Activated naive CD8-positive, alpha-beta T cell treated with anti-CD3 and anti-CD28 coated beads, Interleukin-2, amount 10 ng/mL, durations not matched to agents 7 days and 5 days (primary cell): ENCODE results near the gene S100A5. TPM values are rescaled to one million over a fixed set of nuclear protein-coding genes. Genes with fewer than 3 reads are reported as not detected.
"Not testable (repeated sequence)": the region's sequence is repeated elsewhere in the genome, so short reads cannot be mapped to it uniquely, and the experiment has no call there.

Source experiments
- ATAC-seq: fragments of 150-1000 bp; cut with Tn5 transposase; one replicate; pipeline ENCODE4 v1.10.0; 2021; ENCODE audit warnings: low read depth, moderate library complexity
- POLR2A ChIA-PET: fragments of 350-600 bp; sonication (Branson Sonifier 250); formaldehyde crosslinking; loops from one replicate; lab custom pipeline; 2021; ENCODE audit warnings: antibody characterized with exemption; lab: Charles Lee
- DNase-seq: peaks from one replicate; pipeline ENCODE4 v3.0.0; 2021
- H3K27ac Mint-ChIP-seq: one replicate; pipeline ENCODE4 v1.8.0; 2022; ENCODE audit warnings: mild to moderate bottlenecking, mixed read lengths
- H3K27me3 Mint-ChIP-seq: one replicate; pipeline ENCODE4 v1.8.0; 2022; ENCODE audit warnings: mild to moderate bottlenecking, moderate library complexity, mixed read lengths
- H3K36me3 Mint-ChIP-seq: one replicate; pipeline ENCODE4 v1.8.0; 2021; ENCODE audit warnings: mild to moderate bottlenecking, mixed read lengths
- H3K4me1 Mint-ChIP-seq: one replicate; pipeline ENCODE4 v1.8.0; 2021; ENCODE audit warnings: mixed read lengths
- H3K4me3 Mint-ChIP-seq: one replicate; pipeline ENCODE4 v1.8.0; 2022; ENCODE audit warnings: mild to moderate bottlenecking, moderate library complexity, mixed read lengths
- H3K9me3 Mint-ChIP-seq: one replicate; pipeline ENCODE4 v1.8.0; 2021; ENCODE audit warnings: mixed read lengths
- total RNA-seq, 2 experiments: library from RNA; stranded (reverse); gene quantifications; one replicate each; pipeline ENCODE4 v1.2.3, GENCODE V29; 2021

The S100A5 gene
- total RNA-seq, 2 experiments from 2014 or later = 2.2 to 2.7 TPM

GRCh38 chr1:153563483-153563901 lies 22.8 kb upstream of the S100A5 start:
- Mint-ChIP-seq H3K4me1 (peaks cover 21% of the 10 kb centered on the region), H3K27ac (no peak overlapping the region), H3K27me3 (no peaks in the 10 kb centered on the region), H3K4me3 (no peak overlapping the region), H3K9me3 (no peaks in the 10 kb centered on the region), H3K36me3 (no peaks in the 10 kb centered on the region)
- DNase-seq (no peak), ATAC-seq (no peak)
- POLR2A ChIA-PET = interaction anchor here (1.7 to 4.1 kb wide), 2 partner anchors 19 to 29 kb away, joined by 5 to 68 read pairs; partner anchors contain the start of gene S100A6

- not testable (repeated sequence) for H3K27me3 Mint-ChIP-seq, DNase-seq, H3K36me3 Mint-ChIP-seq, ATAC-seq, H3K9me3 Mint-ChIP-seq, H3K27ac Mint-ChIP-seq, H3K4me3 Mint-ChIP-seq
- POLR2A ChIA-PET = interaction anchor here (1.2 to 1.8 kb wide), 2 partner anchors 16 to 21 kb away, joined by 4 to 5 read pairs; partner anchors contain the start of genes S100A4 and S100A5
- peaks cover 11% of the 10 kb centered on the region for H3K4me1 Mint-ChIP-seq
Measured at GRCh38 chr1:153562021-153562420, 21.3 kb upstream of the S100A5 start.

- Mint-ChIP-seq H3K27me3 (no peaks in the 10 kb centered on the region), H3K27ac (no peak overlapping the region), H3K4me1 (peaks cover 6% of the 10 kb centered on the region), H3K36me3 (no peaks in the 10 kb centered on the region), H3K9me3 (no peaks in the 10 kb centered on the region), H3K4me3 (no peak overlapping the region)
- POLR2A ChIA-PET = interaction anchor here (1.1 to 1.8 kb wide), 3 partner anchors 16 to 20 kb away, joined by 4 to 5 read pairs (median 4); partner anchors contain the start of genes S100A4 and S100A5
- ATAC-seq (no peak), DNase-seq (no peak)
Measured at GRCh38 chr1:153561466-153561985, 20.8 kb upstream of the S100A5 start.

- H3K27ac Mint-ChIP-seq = no peak overlapping the region
- H3K9me3 Mint-ChIP-seq = no peaks in the 10 kb centered on the region
- DNase-seq = no peak
- POLR2A ChIA-PET = interaction anchor here (0.6 to 1.8 kb wide), 4 partner anchors 13 to 20 kb away, joined by 4 to 6 read pairs (median 4); partner anchors contain the start of genes S100A4 and S100A5
- no peak overlapping the region for H3K4me3 Mint-ChIP-seq
- no peaks in the 10 kb centered on the region for H3K27me3 Mint-ChIP-seq
- ATAC-seq = no peak
- peaks cover 3% of the 10 kb centered on the region for H3K4me1 Mint-ChIP-seq
- no peaks in the 10 kb centered on the region for H3K36me3 Mint-ChIP-seq
Measured at GRCh38 chr1:153560771-153561465, 20.2 kb upstream of the S100A5 start.

- Mint-ChIP-seq H3K4me1 (no peaks in the 10 kb centered on the region), H3K27ac (no peak overlapping the region)
- no peak for DNase-seq
Measured at GRCh38 chr1:153560241-153560640, 19.5 kb upstream of the S100A5 start.

GRCh38 chr1:153557877-153558276 lies 17.1 kb upstream of the S100A5 start:
- Mint-ChIP-seq H3K27ac (no peak overlapping the region), H3K36me3 (no peaks in the 10 kb centered on the region), H3K4me1 (peaks cover 7% of the 10 kb centered on the region), H3K9me3 (no peaks in the 10 kb centered on the region), H3K4me3 (no peak overlapping the region), H3K27me3 (no peaks in the 10 kb centered on the region)
- ATAC-seq = no peak
- DNase-seq = no peak
- POLR2A ChIA-PET = no interaction called here

More at GRCh38 chr1:153560241-153560640, 19.5 kb upstream of the S100A5 start:
- no peak for ATAC-seq
- H3K27me3 Mint-ChIP-seq = no peaks in the 10 kb centered on the region
- H3K36me3 Mint-ChIP-seq = no peaks in the 10 kb centered on the region
- H3K4me3 Mint-ChIP-seq = no peak overlapping the region
- POLR2A ChIA-PET = interaction anchor here (0.6 to 1.1 kb wide), 3 partner anchors 12 to 41 kb away, joined by 3 to 6 read pairs (median 4); no protein-coding TSS in a partner anchor
- no peaks in the 10 kb centered on the region for H3K9me3 Mint-ChIP-seq

- no peak overlapping the region for H3K27ac Mint-ChIP-seq
- H3K27me3 Mint-ChIP-seq = no peaks in the 10 kb centered on the region
- DNase-seq = no peak
- POLR2A ChIA-PET = no interaction called here
- H3K4me1 Mint-ChIP-seq = peaks cover 7% of the 10 kb centered on the region
- no peak for ATAC-seq
- no peaks in the 10 kb centered on the region for H3K9me3 Mint-ChIP-seq
- H3K4me3 Mint-ChIP-seq = no peak overlapping the region
- no peaks in the 10 kb centered on the region for H3K36me3 Mint-ChIP-seq
Measured at GRCh38 chr1:153556348-153556747, 15.6 kb upstream of the S100A5 start.

GRCh38 chr1:153553830-153554541 lies 13.3 kb upstream of the S100A5 start:
- Mint-ChIP-seq H3K4me1 (peaks cover 8% of the 10 kb centered on the region), H3K9me3 (no peaks in the 10 kb centered on the region), H3K27me3 (no peaks in the 10 kb centered on the region), H3K36me3 (no peaks in the 10 kb centered on the region), H3K4me3 (no peak overlapping the region), H3K27ac (no peak overlapping the region)
- DNase-seq (no peak), ATAC-seq (no peak)
- POLR2A ChIA-PET = interaction anchor here (1.0 to 1.6 kb wide), 4 partner anchors 9 to 22 kb away, joined by 3 to 5 read pairs (median 4); partner anchors contain the start of genes S100A5 and S100A6

- POLR2A ChIA-PET = interaction anchor here (1.0 to 1.6 kb wide), 4 partner anchors 12 to 21 kb away, joined by 3 to 5 read pairs (median 4); partner anchors contain the start of genes S100A5 and S100A6
- peaks cover 15% of the 10 kb centered on the region for H3K4me1 Mint-ChIP-seq
- DNase-seq (no peak), ATAC-seq (no peak)
- no peak overlapping the region for H3K27ac Mint-ChIP-seq
- no peaks in the 10 kb centered on the region for H3K27me3 Mint-ChIP-seq
- no peak overlapping the region for H3K4me3 Mint-ChIP-seq
- no peaks in the 10 kb centered on the region for H3K9me3 Mint-ChIP-seq
- H3K36me3 Mint-ChIP-seq = no peaks in the 10 kb centered on the region
Measured at GRCh38 chr1:153553096-153553495, 12.4 kb upstream of the S100A5 start.

GRCh38 chr1:153552335-153552734 lies 11.6 kb upstream of the S100A5 start:
- POLR2A ChIA-PET = interaction anchor here (0.6 to 1.0 kb wide), 4 partner anchors 14 to 19 kb away, joined by 3 to 4 read pairs (median 4); partner anchors contain the start of gene S100A6
- ATAC-seq = no peak

GRCh38 chr1:153550827-153551500 lies 10.2 kb upstream of the S100A5 start:
- POLR2A ChIA-PET = no interaction called here

More at GRCh38 chr1:153552335-153552734, 11.6 kb upstream of the S100A5 start:
- peaks cover 15% of the 10 kb centered on the region for H3K4me1 Mint-ChIP-seq
- no peak for DNase-seq
- no peak overlapping the region for H3K27ac Mint-ChIP-seq
- H3K4me3 Mint-ChIP-seq = no peak overlapping the region
- no peaks in the 10 kb centered on the region for H3K27me3 Mint-ChIP-seq
- H3K9me3 Mint-ChIP-seq = no peaks in the 10 kb centered on the region
- H3K36me3 Mint-ChIP-seq = no peaks in the 10 kb centered on the region

GRCh38 chr1:153550398-153550758 lies 9.6 kb upstream of the S100A5 start:
- no peak for ATAC-seq
- peaks cover 25% of the 10 kb centered on the region for H3K4me1 Mint-ChIP-seq
- H3K36me3 Mint-ChIP-seq = no peaks in the 10 kb centered on the region
- no peak overlapping the region for H3K4me3 Mint-ChIP-seq
- DNase-seq = no peak
- POLR2A ChIA-PET = interaction anchor here (1.0 kb wide), 1 partner anchor 14 kb away, joined by 3 read pairs; the partner anchor contains the start of gene S100A6
- no peaks in the 10 kb centered on the region for H3K9me3 Mint-ChIP-seq
- no peaks in the 10 kb centered on the region for H3K27me3 Mint-ChIP-seq
- no peak overlapping the region for H3K27ac Mint-ChIP-seq

More at GRCh38 chr1:153550827-153551500, 10.2 kb upstream of the S100A5 start:
- ATAC-seq = no peak
- H3K4me3 Mint-ChIP-seq = no peak overlapping the region
- H3K9me3 Mint-ChIP-seq = no peaks in the 10 kb centered on the region
- H3K27me3 Mint-ChIP-seq = no peaks in the 10 kb centered on the region
- peak overlapping the region; percentile 31 for H3K27ac Mint-ChIP-seq
- no peak for DNase-seq
- H3K36me3 Mint-ChIP-seq = no peaks in the 10 kb centered on the region
- H3K4me1 Mint-ChIP-seq = peaks cover 19% of the 10 kb centered on the region
